Adrenal gland (tissue), 5 donors: Measurements from ENCODE around the gene LSM7.

Source experiments
- CTCF ChIP-seq, 6 experiments: fragments of 450-650 bp in 4 of 6; fragments of 200-600 bp in 2 of 6; sonication (generic) in 1 of 6; IDR thresholded peaks; 1 replicate in 5 of 6; 2 replicates in 1 of 6; pipeline versions ENCODE4 v1.5.1 to v1.8.0; 2016 to 2021; ENCODE audit warnings: antibody characterized with exemption in 6 of 6, mild to moderate bottlenecking in 2 of 6, moderate library complexity in 1 of 6
- POLR2A ChIP-seq, 2 donors: fragments of 450-650 bp; IDR thresholded peaks; one replicate each; pipeline ENCODE4 v1.6.1; 2017; ENCODE audit warnings: antibody characterized with exemption in 2 of 2, mild to moderate bottlenecking in 2 of 2, moderate library complexity in 1 of 2
- donor health status: DM: no; HTN: no; CAD: no.

DNA sequence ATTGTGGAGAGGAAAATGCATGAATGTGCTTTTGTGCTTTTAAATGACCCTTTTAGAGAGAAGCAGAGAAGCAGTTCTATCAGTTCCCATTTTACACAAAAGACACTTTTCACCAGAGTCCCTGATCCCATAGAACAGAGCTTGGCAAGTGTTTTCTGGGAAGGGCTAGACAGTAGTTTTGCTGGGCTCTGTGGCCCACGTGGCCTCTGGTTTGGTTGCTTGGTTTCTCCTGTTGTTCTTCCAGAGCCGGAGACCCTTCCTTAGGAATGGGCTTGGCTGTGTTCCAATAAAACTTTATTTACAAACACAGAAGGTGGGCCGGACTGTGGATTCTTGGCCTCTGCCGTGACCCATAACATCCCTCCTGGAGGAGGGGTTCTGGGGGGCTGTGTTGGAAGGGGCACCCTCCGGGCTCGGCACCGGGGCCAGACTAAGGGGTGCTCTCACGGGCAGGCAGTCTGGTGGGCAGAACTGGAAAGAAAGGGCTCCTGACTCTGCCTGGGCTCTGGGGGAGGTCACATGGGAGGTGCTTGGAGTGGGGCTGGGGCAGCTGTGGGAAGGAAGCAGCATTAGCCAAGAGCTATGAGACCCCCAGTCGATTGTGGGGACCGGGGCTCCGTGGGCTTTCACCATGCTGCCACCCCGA is 3.3 kb upstream of the LSM7 start:
- TF ChIP-seq CTCF (IDR thresholded peaks at IDR 0.05) (no peak), POLR2A (IDR thresholded peaks at IDR 0.05) (no peak)
